Activated CD8-positive, alpha-beta T cell treated with anti-CD3 and anti-CD28 coated beads for 36 hours (primary cell): Measurements from ENCODE around the gene PMEPA1. TPM values are rescaled to one million over a fixed set of nuclear protein-coding genes. Genes with fewer than 3 reads are reported as not detected.

ENCODE experiments used
- ATAC-seq: fragments of 200-7000 bp; cut with Tn5 transposase; one replicate; pipeline ENCODE4 v1.10.0; 2021; ENCODE audit warnings: mild to moderate bottlenecking, moderate library complexity
- CTCF ChIA-PET: fragments of 350-600 bp; sonication (Branson Sonifier 250); formaldehyde crosslinking; loops from one replicate; lab custom pipeline; 2021; ENCODE audit warnings: antibody characterized with exemption; lab: Charles Lee
- POLR2A ChIA-PET: fragments of 350-600 bp; sonication (Branson Sonifier 250); formaldehyde crosslinking; loops from one replicate; lab custom pipeline; 2021; ENCODE audit warnings: antibody characterized with exemption; lab: Charles Lee
- DNase-seq: peaks from one replicate; pipeline ENCODE4 v3.0.0-alpha.2; 2020
- H3K27ac Mint-ChIP-seq: one replicate; pipeline ENCODE4 v1.8.0; 2021; ENCODE audit warnings: mild to moderate bottlenecking, mixed read lengths
- H3K27me3 Mint-ChIP-seq: one replicate; pipeline ENCODE4 v1.8.0; 2021; ENCODE audit warnings: mixed read lengths
- H3K36me3 Mint-ChIP-seq: one replicate; pipeline ENCODE4 v1.8.0; 2021; ENCODE audit warnings: low read depth, mixed read lengths
- H3K4me1 Mint-ChIP-seq: one replicate; pipeline ENCODE4 v1.8.0; 2021; ENCODE audit warnings: low read depth, mixed read lengths
- H3K4me3 Mint-ChIP-seq: one replicate; pipeline ENCODE4 v1.8.0; 2021; ENCODE audit warnings: mild to moderate bottlenecking, moderate library complexity, mixed read lengths
- H3K9me3 Mint-ChIP-seq: one replicate; pipeline ENCODE4 v1.8.0; 2021; ENCODE audit warnings: mixed read lengths
- intact Hi-C: fragments of 100-400 bp; cut with micrococcal nuclease; formaldehyde crosslinking; loops from one replicate; pipeline ENCODE4 v1.10.0; 2022
- total RNA-seq, 2 experiments: library from RNA; stranded (reverse); gene quantifications; one replicate each; pipeline ENCODE4 v1.2.3, GENCODE V29; 2021
- TF ChIP-seq, protein P1 (sequence below): fragments of 200-600 bp; IDR thresholded peaks from one replicate; pipeline ENCODE4 v1.8.0; 2022; ENCODE audit warnings: antibody characterized with exemption, mild to moderate bottlenecking

The PMEPA1 gene
- total RNA-seq, 2 experiments from 2014 or later = 1.7 to 2.0 TPM

- ChIA-PET POLR2A (interaction anchor here (1.5 to 5.0 kb wide), 3 partner anchors 13 to 92 kb away, joined by 4 to 24 read pairs (median 7); partner anchors contain the start of gene ZBP1), CTCF (interaction anchor here (1.3 to 1.4 kb wide), 2 partner anchors 9 to 115 kb away, joined by 4 read pairs; no protein-coding TSS in a partner anchor)
- intact Hi-C loops = no loop called here
- Mint-ChIP-seq H3K36me3 (no peaks in the 10 kb centered on the region), H3K9me3 (no peaks in the 10 kb centered on the region), H3K4me3 (no peak overlapping the region), H3K27me3 (peaks cover 12% of the 10 kb centered on the region), H3K4me1 (peaks cover 16% of the 10 kb centered on the region), H3K27ac (no peak overlapping the region)
- no peak for ATAC-seq
- no peak for DNase-seq
- TF ChIP-seq, protein P1, sequence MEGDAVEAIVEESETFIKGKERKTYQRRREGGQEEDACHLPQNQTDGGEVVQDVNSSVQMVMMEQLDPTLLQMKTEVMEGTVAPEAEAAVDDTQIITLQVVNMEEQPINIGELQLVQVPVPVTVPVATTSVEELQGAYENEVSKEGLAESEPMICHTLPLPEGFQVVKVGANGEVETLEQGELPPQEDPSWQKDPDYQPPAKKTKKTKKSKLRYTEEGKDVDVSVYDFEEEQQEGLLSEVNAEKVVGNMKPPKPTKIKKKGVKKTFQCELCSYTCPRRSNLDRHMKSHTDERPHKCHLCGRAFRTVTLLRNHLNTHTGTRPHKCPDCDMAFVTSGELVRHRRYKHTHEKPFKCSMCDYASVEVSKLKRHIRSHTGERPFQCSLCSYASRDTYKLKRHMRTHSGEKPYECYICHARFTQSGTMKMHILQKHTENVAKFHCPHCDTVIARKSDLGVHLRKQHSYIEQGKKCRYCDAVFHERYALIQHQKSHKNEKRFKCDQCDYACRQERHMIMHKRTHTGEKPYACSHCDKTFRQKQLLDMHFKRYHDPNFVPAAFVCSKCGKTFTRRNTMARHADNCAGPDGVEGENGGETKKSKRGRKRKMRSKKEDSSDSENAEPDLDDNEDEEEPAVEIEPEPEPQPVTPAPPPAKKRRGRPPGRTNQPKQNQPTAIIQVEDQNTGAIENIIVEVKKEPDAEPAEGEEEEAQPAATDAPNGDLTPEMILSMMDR = no peak
These were observed 2.0 kb upstream of the PMEPA1 start for GRCh38 chr20:57711826-57712225.

- ChIA-PET CTCF (interaction anchor here (0.9 to 1.7 kb wide), 5 partner anchors 9 to 114 kb away, joined by 3 to 4 read pairs (median 4); no protein-coding TSS in a partner anchor), POLR2A (interaction anchor here (1.5 to 5.0 kb wide), 3 partner anchors 13 to 92 kb away, joined by 4 to 24 read pairs (median 7); partner anchors contain the start of gene ZBP1)
- Mint-ChIP-seq H3K36me3 (no peaks in the 10 kb centered on the region), H3K27me3 (peaks cover 12% of the 10 kb centered on the region), H3K4me3 (peak overlapping the region; percentile 80), H3K27ac (no peak overlapping the region), H3K4me1 (peaks cover 16% of the 10 kb centered on the region), H3K9me3 (no peaks in the 10 kb centered on the region)
- TF ChIP-seq, protein P1 = no peak
- DNase-seq (no peak), ATAC-seq (no peak)
- intact Hi-C loops = no loop called here
These were observed 1.5 kb upstream of the PMEPA1 start for GRCh38 chr20:57711311-57711712.

GRCh38 chr20:57710841-57711240 is 1.0 kb upstream of the PMEPA1 start:
- Mint-ChIP-seq H3K27me3 (peaks cover 12% of the 10 kb centered on the region), H3K36me3 (no peaks in the 10 kb centered on the region), H3K9me3 (no peaks in the 10 kb centered on the region), H3K4me3 (peak overlapping the region; percentile 80), H3K27ac (peak overlapping the region; percentile 20), H3K4me1 (peaks cover 16% of the 10 kb centered on the region)
- ChIA-PET CTCF (interaction anchor here (0.9 to 1.7 kb wide), 6 partner anchors 8 to 114 kb away, joined by 3 to 5 read pairs (median 4); no protein-coding TSS in a partner anchor), POLR2A (interaction anchor here (1.5 to 5.0 kb wide), 4 partner anchors 12 to 91 kb away, joined by 4 to 24 read pairs (median 7); partner anchors contain the start of gene ZBP1)
- TF ChIP-seq, protein P1 = no peak
- no peak for DNase-seq
- no peak for ATAC-seq
- intact Hi-C loops = no loop called here

DNA sequence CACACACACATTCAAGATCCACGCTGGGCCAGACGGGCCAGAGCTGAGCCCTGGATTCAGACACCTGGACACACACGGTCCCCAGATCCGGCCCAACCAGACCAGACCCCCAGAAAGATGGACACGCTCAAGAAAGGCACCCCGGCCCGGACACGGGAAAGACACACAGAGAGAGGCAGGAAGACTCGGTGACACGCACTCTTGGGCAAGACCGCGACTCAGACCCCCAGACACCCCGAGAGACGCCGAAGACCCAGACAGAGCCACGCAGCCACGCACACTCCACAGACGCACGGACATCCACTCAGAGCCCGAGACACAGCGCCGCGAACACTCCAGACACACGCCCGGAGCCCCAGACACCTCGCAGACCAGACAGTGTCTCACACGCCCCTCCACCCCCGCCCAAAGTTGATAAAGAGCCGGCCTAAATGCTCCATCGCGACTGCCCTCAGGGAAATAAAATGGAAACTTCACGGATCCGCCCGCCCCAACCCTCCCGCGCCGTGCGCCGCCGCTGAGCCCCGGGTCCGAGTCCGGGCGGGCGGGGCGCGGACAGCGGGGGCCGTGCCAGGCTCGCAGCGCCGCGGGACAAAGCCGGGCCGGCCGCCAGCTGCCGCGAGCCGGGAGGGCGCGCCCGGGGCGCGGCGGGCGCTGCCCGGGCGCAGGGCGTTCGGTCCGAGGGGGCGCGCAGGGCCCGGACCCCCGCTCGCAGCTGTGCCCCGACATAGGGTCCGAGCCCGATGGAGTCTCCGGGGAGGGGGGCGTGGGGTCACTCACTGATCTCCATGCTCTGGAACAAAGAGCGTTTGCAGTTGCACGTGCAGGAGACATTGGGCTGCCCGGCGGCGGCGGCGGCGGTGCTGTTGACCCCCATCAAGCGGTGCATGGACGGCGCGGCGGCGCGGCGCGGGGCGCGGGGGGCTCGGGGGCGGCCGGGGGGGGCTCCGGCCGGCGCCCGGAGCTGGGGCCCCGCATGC is 831 bp downstream of the PMEPA1 start:
- ATAC-seq (no peak), DNase-seq (peak; percentile 30)
- ChIA-PET POLR2A (interaction anchor here (0.8 to 5.0 kb wide), 4 partner anchors 8 to 89 kb away, joined by 3 to 24 read pairs (median 5); no protein-coding TSS in a partner anchor), CTCF (interaction anchor here (0.7 to 1.5 kb wide), 5 partner anchors 10 to 89 kb away, joined by 3 to 5 read pairs (median 4); partner anchors contain the start of gene ZBP1)
- Mint-ChIP-seq H3K9me3 (no peaks in the 10 kb centered on the region), H3K4me3 (peak overlapping the region; percentile 79), H3K36me3 (no peaks in the 10 kb centered on the region), H3K4me1 (peaks cover 16% of the 10 kb centered on the region), H3K27me3 (peaks cover 12% of the 10 kb centered on the region), H3K27ac (peak overlapping the region; percentile 45)
- intact Hi-C loops = no loop called here
- TF ChIP-seq, protein P1 = no peak
